Erythroblast (primary cell): ENCODE data around the gene SLTM.

Experiments used
- GATA1 ChIP-seq: IDR thresholded peaks from 2 replicates; pipeline ENCODE4 v1.6.1; 2011; ENCODE audit warnings: low read depth, mild to moderate bottlenecking, control low read depth, low read length, moderate library complexity
- POLR2A ChIP-seq: IDR thresholded peaks from 2 replicates; pipeline ENCODE4 v1.6.1; 2011; ENCODE audit warnings: mild to moderate bottlenecking, low read length

DNA sequence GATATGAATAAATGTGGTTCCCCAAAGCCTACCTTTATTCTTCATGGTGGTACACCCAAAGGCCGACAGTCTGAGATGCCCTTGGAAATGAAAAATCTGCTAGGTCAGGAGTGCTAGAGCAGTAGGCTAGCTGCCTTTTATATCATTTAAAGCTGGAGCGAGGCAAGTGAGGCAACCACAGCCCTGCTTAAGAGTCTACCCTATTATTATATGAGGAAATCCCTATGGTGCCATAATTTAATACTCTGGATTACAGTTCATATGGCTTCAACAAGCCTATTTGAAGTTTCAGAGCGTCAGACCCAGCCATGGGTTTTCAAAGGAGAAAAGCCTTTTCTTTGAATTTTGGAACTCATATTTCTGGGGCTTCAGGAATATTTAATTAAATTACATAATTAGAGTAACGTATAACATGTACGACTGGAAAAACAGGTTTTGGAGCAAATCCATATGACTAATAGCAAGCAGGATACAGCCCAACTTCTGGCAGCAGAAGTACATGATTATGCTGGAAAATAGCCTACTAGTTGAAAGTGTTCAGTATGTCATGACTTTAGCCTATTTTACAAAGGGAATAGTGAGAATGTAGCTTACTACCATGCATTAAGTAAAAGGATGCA lies 18.0 kb upstream of the SLTM start:
- TF ChIP-seq POLR2A (no peak), GATA1 (no peak)
